ENCODE measurements around the gene ANKRD34C. TPM values are rescaled to one million over a fixed set of nuclear protein-coding genes. Genes with fewer than 3 reads are reported as not detected.

The ANKRD34C gene
- polyA plus RNA-seq, 4 donors = 0.01 TPM; not detected in 3

DNA sequence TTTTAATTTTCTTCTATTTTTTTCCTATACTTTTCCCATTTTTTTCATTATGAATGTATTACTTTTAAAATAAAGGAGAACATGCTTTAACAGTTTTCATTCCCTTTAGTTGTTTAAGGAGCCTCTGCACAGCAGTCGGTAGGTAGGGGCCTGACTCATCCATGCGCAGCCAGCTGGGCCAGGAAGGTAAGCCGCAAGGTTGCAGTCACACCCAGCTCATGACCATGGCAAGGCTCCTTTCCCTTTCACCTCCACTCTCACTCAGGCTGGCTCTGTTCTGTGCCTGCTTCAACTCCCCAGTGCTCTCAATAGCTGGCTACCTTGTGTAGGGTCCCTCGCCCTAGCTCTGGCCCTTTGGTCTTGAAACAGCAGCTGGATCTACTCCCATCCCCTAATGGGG, 17.4 kb upstream of the ANKRD34C start:
- Histone ChIP-seq H3K4me3 (ENCODE audit: low read depth in 1 of 3, low read length in 3 of 3) (no peak overlapping the region), H3K36me3 (ENCODE audit: control insufficient read depth in 3 of 3, insufficient read depth in 2 of 3, low read depth in 1 of 3, low read length in 3 of 3) (no peaks in the 10 kb centered on the region), H3K4me1 (ENCODE audit: control insufficient read depth in 3 of 3, insufficient read depth in 2 of 3, low read depth in 1 of 3, low read length in 2 of 3) (no peaks in the 10 kb centered on the region), H3K9me3 (ENCODE audit: control insufficient read depth in 2 of 2, insufficient read depth in 1 of 2, low read depth in 1 of 2, low read length in 1 of 2) (no peaks in the 10 kb centered on the region), H3K27me3 (ENCODE audit: control insufficient read depth in 3 of 3, insufficient read depth in 3 of 3, low read length in 3 of 3) (peaks cover 0 to 8% (median 3%) of the 10 kb centered on the region in 3 donors), H3K27ac (ENCODE audit: low read depth in 1 of 3, low read length in 2 of 3) (no peak overlapping the region)
- FAIRE-seq (no peak), DNase-seq (no peak)
- 70 to 80% (median 76%) methylated on average over 4 of the region's 4 CpGs for WGBS, 3 donors

DNA sequence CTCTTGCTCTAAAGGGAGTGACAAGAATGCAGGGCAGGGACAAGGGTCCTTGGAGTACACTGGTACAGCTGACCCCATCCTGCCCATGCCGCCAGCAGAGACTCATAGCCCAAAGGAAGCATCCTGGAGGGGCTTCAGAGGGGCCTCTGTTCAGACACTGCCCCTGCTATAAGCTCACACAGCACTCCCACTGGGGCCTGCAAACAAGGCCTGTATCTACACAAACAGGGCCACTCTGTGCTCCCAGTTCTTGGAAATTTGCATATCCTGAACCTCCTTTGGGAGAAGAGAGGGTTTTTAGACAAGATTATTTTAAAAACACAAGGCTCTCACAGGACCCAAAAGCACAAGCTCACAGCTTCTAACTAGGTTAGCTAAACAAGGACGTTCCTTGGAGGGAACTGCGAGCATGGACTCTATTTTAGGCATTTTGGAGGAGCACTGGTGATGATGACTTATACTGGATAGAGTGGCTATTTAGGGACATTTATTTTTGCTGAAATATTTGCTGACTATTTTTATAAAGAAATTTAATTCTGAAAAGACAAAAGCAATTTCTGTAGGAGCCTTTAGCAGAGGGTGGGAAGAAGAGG, 16.4 kb upstream of the ANKRD34C start:
- DNase-seq (no peak), FAIRE-seq (no peak)
- H3K4me1 ChIP-seq (ENCODE audit: control insufficient read depth in 3 of 3, insufficient read depth in 2 of 3, low read depth in 1 of 3, low read length in 2 of 3) = no peaks in the 10 kb centered on the region
- 66 to 77% (median 74%) methylated on average over 3 of the region's 3 CpGs for WGBS, 3 donors
- no peaks in the 10 kb centered on the region for H3K36me3 ChIP-seq (ENCODE audit: control insufficient read depth in 3 of 3, insufficient read depth in 2 of 3, low read depth in 1 of 3, low read length in 3 of 3)
- peaks cover 0 to 8% (median 3%) of the 10 kb centered on the region in 3 donors for H3K27me3 ChIP-seq (ENCODE audit: control insufficient read depth in 3 of 3, insufficient read depth in 3 of 3, low read length in 3 of 3)
- H3K4me3 ChIP-seq (ENCODE audit: low read depth in 1 of 3, low read length in 3 of 3) = no peak overlapping the region
- H3K27ac ChIP-seq (ENCODE audit: low read depth in 1 of 3, low read length in 2 of 3) = no peak overlapping the region
- H3K9me3 ChIP-seq (ENCODE audit: control insufficient read depth in 2 of 2, insufficient read depth in 1 of 2, low read depth in 1 of 2, low read length in 1 of 2) = no peaks in the 10 kb centered on the region

DNA sequence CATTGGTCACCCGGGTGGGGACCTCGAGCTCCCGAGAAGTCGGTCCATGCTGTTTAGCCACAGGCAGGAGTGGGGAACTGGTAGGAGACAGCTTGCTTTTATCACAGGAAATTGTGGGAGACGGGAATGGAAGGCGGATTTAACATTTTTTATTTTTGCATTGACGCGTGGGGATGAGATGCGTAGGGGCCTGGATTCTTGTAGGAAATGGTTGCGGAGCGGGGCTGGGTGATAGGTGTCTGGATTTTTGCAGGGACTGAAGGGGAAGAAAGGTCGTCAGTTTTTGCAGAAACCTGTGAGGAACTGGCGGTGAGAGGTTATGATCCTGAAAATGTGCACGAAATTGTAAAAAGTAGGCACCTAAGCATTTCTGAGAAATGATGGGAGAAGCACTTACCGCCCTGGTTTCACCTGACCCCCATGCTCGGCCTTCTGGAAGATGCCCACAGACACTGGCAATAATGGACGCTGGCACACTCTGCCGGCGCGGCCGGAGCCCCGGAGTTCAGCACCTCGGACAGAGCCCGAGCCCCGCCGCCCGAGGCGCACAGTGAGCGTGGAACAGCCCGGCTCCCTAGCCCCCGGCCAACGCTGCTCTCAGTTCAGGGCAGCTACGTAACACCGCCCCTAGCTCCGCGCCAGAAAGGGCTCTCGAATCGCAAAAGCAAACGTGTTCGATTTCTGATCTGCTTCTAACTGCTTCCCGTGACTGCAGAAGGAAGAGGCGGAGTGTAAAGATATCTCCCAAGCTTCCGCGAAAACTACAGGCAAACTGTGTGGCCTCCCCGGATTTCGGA, 928 bp downstream of the ANKRD34C start:
- 14 to 25% (median 22%) methylated on average over 43 to 46 of the region's 46 CpGs for WGBS, 3 donors
- Histone ChIP-seq H3K9me3 (ENCODE audit: control insufficient read depth in 2 of 2, insufficient read depth in 1 of 2, low read depth in 1 of 2, low read length in 1 of 2) (peaks cover 0 to 2% of the 10 kb centered on the region in 2 donors), H3K4me1 (ENCODE audit: control insufficient read depth in 3 of 3, insufficient read depth in 2 of 3, low read depth in 1 of 3, low read length in 2 of 3) (no peaks in the 10 kb centered on the region), H3K27ac (ENCODE audit: low read depth in 1 of 3, low read length in 2 of 3) (no peak overlapping the region), H3K36me3 (ENCODE audit: control insufficient read depth in 3 of 3, insufficient read depth in 2 of 3, low read depth in 1 of 3, low read length in 3 of 3) (no peaks in the 10 kb centered on the region), H3K27me3 (ENCODE audit: control insufficient read depth in 3 of 3, insufficient read depth in 3 of 3, low read length in 3 of 3) (peaks cover 9 to 37% (median 27%) of the 10 kb centered on the region in 3 donors), H3K4me3 (ENCODE audit: low read depth in 1 of 3, low read length in 3 of 3) (no peak overlapping the region)
- FAIRE-seq (no peak), DNase-seq (peak in 1 of 2 donors; percentile 55)

DNA sequence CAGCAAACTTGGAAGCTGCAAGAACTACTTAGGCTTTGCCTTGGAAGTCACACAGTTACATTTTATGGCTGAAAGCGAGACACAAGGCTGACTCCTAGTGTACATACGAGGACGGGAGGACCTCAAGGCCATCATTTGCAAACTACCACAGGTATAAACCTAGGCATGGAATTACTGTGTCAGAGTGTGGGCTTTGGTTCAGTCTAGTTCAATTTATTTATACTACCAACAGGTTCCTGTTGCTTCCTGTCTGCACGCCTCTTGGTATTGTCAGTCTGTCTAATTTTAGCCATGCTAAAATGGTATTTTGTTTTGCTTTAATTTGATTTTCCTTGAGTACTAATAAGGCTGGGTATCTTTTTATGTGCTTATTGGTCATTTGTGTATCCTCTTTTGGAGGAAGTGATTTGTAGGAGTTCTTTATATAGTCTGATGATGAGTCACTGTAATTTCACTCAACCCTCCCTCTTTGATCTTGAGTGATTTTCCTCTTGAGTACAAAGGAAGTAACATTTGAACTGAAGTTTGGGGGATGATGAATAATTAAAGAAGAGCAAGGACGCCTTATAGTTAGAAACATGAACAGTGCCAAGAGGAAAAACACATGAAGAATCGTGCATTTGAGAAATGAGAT, 8.2 kb downstream of the ANKRD34C start:
- Histone ChIP-seq H3K36me3 (ENCODE audit: control insufficient read depth in 3 of 3, insufficient read depth in 2 of 3, low read depth in 1 of 3, low read length in 3 of 3) (no peaks in the 10 kb centered on the region), H3K4me3 (ENCODE audit: low read depth in 1 of 3, low read length in 3 of 3) (no peak overlapping the region), H3K27ac (ENCODE audit: low read depth in 1 of 3, low read length in 2 of 3) (no peak overlapping the region), H3K4me1 (ENCODE audit: control insufficient read depth in 3 of 3, insufficient read depth in 2 of 3, low read depth in 1 of 3, low read length in 2 of 3) (no peaks in the 10 kb centered on the region), H3K9me3 (ENCODE audit: control insufficient read depth in 2 of 2, insufficient read depth in 1 of 2, low read depth in 1 of 2, low read length in 1 of 2) (no peaks in the 10 kb centered on the region), H3K27me3 (ENCODE audit: control insufficient read depth in 3 of 3, insufficient read depth in 3 of 3, low read length in 3 of 3) (peaks cover 0 to 7% (median 0%) of the 10 kb centered on the region in 3 donors)
- no peak for DNase-seq
- WGBS, 3 donors = 62 to 67% (median 65%) methylated on average over 6 of the region's 6 CpGs
- FAIRE-seq = no peak

DNA sequence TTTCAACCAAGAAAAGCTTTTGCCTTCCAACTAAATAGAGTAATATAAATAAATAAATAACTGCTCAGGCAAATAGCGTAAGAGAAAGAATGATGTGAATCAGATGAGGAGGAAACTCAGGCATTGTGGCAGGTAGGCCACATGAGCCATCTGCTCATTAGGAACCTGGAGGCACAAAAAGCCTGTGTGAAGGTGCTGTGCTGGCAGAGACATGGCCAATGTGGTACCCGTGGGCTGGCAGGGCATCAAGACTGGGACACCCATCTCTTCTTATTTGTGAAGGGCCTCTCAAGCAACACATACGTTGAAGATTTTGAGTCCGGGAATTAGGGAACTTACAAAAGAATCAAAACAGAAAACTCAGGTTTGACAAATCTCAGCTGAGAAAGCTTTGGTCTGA, 9.5 kb downstream of the ANKRD34C start:
- Histone ChIP-seq H3K27ac (ENCODE audit: low read depth in 1 of 3, low read length in 2 of 3) (no peak overlapping the region), H3K4me1 (ENCODE audit: control insufficient read depth in 3 of 3, insufficient read depth in 2 of 3, low read depth in 1 of 3, low read length in 2 of 3) (no peaks in the 10 kb centered on the region), H3K36me3 (ENCODE audit: control insufficient read depth in 3 of 3, insufficient read depth in 2 of 3, low read depth in 1 of 3, low read length in 3 of 3) (no peaks in the 10 kb centered on the region), H3K9me3 (ENCODE audit: control insufficient read depth in 2 of 2, insufficient read depth in 1 of 2, low read depth in 1 of 2, low read length in 1 of 2) (no peaks in the 10 kb centered on the region), H3K27me3 (ENCODE audit: control insufficient read depth in 3 of 3, insufficient read depth in 3 of 3, low read length in 3 of 3) (peaks cover 0 to 4% (median 0%) of the 10 kb centered on the region in 3 donors), H3K4me3 (ENCODE audit: low read depth in 1 of 3, low read length in 3 of 3) (no peak overlapping the region)
- FAIRE-seq = no peak
- no peak for DNase-seq
- 81 to 89% (median 82%) methylated on average over 4 of the region's 4 CpGs for WGBS, 3 donors

DNA sequence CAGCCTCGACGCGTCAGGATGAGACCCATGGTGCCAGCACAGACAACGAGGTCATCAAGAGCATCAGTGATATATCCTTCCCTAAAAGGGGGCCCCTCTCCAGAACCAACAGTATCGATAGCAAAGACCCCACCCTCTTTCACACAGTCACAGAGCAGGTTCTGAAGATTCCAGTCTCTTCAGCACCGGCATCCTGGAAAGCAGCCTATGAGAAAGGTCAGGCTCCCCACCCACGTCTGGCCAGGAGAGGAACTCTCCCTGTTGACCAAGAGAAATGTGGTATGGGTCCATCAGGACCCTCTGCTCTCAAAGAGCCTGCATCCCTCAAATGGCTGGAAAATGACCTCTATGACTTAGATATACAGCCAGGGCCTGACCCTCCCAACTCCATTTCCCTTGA, 11.6 kb downstream of the ANKRD34C start:
- DNase-seq = no peak
- Histone ChIP-seq H3K27me3 (ENCODE audit: control insufficient read depth in 3 of 3, insufficient read depth in 3 of 3, low read length in 3 of 3) (peaks cover 0 to 3% (median 0%) of the 10 kb centered on the region in 3 donors), H3K36me3 (ENCODE audit: control insufficient read depth in 3 of 3, insufficient read depth in 2 of 3, low read depth in 1 of 3, low read length in 3 of 3) (no peaks in the 10 kb centered on the region), H3K9me3 (ENCODE audit: control insufficient read depth in 2 of 2, insufficient read depth in 1 of 2, low read depth in 1 of 2, low read length in 1 of 2) (no peaks in the 10 kb centered on the region), H3K4me1 (ENCODE audit: control insufficient read depth in 3 of 3, insufficient read depth in 2 of 3, low read depth in 1 of 3, low read length in 2 of 3) (no peaks in the 10 kb centered on the region), H3K27ac (ENCODE audit: low read depth in 1 of 3, low read length in 2 of 3) (no peak overlapping the region), H3K4me3 (ENCODE audit: low read depth in 1 of 3, low read length in 3 of 3) (no peak overlapping the region)
- WGBS, 3 donors = 62 to 73% (median 62%) methylated on average over 7 of the region's 7 CpGs
- FAIRE-seq = no peak

DNA sequence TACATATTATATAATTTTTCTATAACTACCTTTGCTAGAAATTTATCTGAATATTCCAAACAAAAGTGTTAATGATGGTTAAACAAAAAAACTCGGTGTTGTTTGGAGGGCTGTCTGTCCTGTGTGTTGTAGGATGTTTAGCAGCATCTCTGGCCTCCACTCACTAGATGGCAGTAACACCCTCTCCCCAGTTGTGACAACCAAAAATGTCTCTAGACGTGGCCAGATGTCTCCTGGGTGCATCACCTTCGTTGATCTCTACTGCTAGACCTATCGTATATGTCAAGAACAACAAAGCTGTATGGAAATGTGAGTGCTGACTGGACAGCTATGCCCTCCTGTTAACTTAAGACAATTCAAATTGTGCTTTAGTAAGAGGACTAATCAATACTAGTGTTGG, 14.1 kb downstream of the ANKRD34C start:
- no peak for DNase-seq
- Histone ChIP-seq H3K27ac (ENCODE audit: low read depth in 1 of 3, low read length in 2 of 3) (no peak overlapping the region), H3K4me1 (ENCODE audit: control insufficient read depth in 3 of 3, insufficient read depth in 2 of 3, low read depth in 1 of 3, low read length in 2 of 3) (no peaks in the 10 kb centered on the region), H3K4me3 (ENCODE audit: low read depth in 1 of 3, low read length in 3 of 3) (no peak overlapping the region), H3K27me3 (ENCODE audit: control insufficient read depth in 3 of 3, insufficient read depth in 3 of 3, low read length in 3 of 3) (peaks cover 0 to 7% (median 0%) of the 10 kb centered on the region in 3 donors), H3K9me3 (ENCODE audit: control insufficient read depth in 2 of 2, insufficient read depth in 1 of 2, low read depth in 1 of 2, low read length in 1 of 2) (no peaks in the 10 kb centered on the region), H3K36me3 (ENCODE audit: control insufficient read depth in 3 of 3, insufficient read depth in 2 of 3, low read depth in 1 of 3, low read length in 3 of 3) (no peaks in the 10 kb centered on the region)
- 35 to 48% (median 42%) methylated on average over 4 of the region's 4 CpGs for WGBS, 3 donors
- FAIRE-seq = no peak

DNA sequence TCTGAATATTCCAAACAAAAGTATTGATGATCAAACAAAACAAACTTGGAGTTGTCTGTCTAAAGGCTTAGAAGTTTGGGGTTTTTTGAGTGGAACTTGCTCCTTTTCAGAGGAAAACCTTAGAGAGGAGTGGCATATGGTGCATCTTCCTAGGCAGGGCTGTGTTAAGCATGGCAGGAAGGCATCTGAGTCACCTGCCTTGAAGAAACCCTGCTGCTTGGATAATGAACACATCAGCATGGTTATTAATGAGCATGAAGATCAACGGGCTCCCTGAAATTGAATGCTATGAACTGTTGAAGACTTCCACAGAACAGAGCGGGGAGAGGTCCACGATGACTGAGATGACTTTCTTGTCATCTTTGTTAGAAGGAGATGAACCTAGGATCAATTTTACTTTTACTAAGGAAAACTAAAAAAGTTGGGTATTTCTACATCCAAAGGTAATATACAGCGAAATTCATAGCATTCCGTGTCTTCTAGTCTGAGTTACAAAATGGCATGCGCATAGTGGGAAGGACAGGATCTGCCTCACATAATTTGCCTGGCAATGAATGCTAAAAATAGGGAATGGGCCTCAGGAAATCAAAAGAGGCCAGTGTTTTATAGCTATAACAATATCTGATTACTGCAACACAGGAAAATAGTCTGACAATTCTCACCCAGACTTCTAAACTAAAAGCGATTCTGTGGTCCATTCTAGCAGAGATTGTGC, 16.8 kb downstream of the ANKRD34C start:
- 82 to 89% (median 87%) methylated on average over 7 of the region's 7 CpGs for WGBS, 3 donors
- no peaks in the 10 kb centered on the region for H3K36me3 ChIP-seq (ENCODE audit: control insufficient read depth in 3 of 3, insufficient read depth in 2 of 3, low read depth in 1 of 3, low read length in 3 of 3)
- H3K27me3 ChIP-seq (ENCODE audit: control insufficient read depth in 3 of 3, insufficient read depth in 3 of 3, low read length in 3 of 3) = peaks cover 0 to 9% (median 4%) of the 10 kb centered on the region in 3 donors
- H3K27ac ChIP-seq (ENCODE audit: low read depth in 1 of 3, low read length in 2 of 3) = no peak overlapping the region
- no peaks in the 10 kb centered on the region for H3K4me1 ChIP-seq (ENCODE audit: control insufficient read depth in 3 of 3, insufficient read depth in 2 of 3, low read depth in 1 of 3, low read length in 2 of 3)
- H3K4me3 ChIP-seq (ENCODE audit: low read depth in 1 of 3, low read length in 3 of 3) = no peak overlapping the region
- no peak for FAIRE-seq
- H3K9me3 ChIP-seq (ENCODE audit: control insufficient read depth in 2 of 2, insufficient read depth in 1 of 2, low read depth in 1 of 2, low read length in 1 of 2) = no peaks in the 10 kb centered on the region
- DNase-seq = no peak
